NCI-H2171 treated with DMSO at 0.1 percent for 48 hours (cell line): ENCODE results near the gene CFAP46.
"Not testable (repeated sequence)": the region's sequence is repeated elsewhere in the genome, so short reads cannot be mapped to it uniquely, and the experiment has no call there.

Source experiments
- DNase-seq: peaks from one replicate; lab custom pipeline; 2025; lab: John Stamatoyannopoulos, UW

The CFAP46 gene

GRCh38 chr10:132806110-132806509 lies 136.3 kb downstream of the CFAP46 start:
- DNase-seq = no peak

DNA sequence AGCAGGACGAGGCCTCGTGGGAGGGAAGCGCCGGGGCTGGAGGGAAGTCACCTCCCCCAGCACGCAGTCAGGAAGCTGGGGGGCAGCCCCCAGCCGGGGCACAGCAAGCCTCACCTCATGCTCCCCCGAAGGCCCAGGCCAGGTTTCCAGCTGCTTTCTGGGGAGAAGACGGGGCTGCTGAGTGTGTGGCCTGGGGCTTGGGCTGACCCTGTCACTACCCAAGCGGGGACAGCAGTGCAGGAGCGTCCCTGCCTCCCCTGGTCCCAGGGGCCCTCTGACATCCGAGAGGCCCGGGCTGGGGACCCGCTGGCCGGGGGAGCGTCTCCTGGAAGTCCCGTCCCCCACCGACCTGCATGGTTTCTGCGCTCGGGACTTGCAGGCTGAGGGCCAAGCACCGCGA lies 136.8 kb downstream of the CFAP46 start:
- DNase-seq = no peak

DNA sequence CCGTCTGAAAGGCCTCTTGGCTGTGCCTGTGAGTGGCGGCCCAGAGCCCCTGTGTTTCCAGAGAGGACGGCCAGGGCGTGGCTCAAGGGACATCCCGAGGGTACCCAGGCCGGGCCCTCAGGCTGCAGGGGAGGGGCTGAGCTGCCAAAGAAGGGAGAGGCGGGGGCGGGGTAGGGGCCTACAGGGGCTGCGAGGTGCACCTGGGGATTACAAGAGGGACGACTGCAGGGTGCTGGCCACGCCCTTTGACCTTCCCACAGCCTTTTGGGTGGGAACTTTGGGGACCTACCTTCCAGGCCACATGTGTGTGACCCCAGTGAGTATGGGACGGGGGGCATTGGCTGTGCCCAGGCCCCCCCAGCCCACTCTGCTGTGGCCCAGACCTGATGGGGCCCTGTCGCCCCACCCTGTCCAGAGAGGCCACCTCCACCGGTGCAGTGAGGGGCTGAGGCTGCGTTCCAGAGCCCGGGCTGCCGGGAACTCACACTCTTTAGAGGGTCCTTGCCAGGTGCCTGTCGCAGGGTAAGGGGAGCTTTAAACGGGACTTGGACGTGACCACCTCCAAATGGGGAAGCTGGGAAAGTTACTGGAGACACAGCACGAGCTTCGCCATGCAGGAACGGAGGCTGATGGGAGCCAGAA lies 137.5 kb downstream of the CFAP46 start:
- DNase-seq = no peak

GRCh38 chr10:132804287-132804686 lies 138.1 kb downstream of the CFAP46 start:
- DNase-seq = no peak

GRCh38 chr10:132803416-132804210 lies 138.8 kb downstream of the CFAP46 start:
- DNase-seq = no peak

- no peak for DNase-seq
Observed at GRCh38 chr10:132802694-132803320, 139.6 kb downstream of the CFAP46 start.

DNA sequence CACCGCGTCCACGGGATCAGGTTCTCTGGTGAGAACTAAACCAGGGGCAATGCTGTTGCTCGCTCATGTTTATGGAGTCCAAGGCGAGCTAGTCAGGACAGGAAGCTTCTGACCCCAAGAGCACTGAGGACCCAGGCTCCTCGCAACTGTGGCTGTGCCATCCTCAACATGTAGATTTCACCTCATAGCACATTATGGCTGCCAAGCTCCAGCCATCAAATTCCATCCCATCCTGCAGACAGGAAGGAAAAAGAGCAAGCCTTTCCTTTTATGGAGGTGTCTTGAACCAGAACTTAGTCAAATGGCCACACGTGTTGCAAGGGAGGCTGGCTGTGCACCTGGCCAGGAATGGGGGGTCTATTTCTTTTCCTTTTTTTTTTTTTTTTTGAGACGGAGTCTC lies 140.3 kb downstream of the CFAP46 start:
- DNase-seq = no peak

DNA sequence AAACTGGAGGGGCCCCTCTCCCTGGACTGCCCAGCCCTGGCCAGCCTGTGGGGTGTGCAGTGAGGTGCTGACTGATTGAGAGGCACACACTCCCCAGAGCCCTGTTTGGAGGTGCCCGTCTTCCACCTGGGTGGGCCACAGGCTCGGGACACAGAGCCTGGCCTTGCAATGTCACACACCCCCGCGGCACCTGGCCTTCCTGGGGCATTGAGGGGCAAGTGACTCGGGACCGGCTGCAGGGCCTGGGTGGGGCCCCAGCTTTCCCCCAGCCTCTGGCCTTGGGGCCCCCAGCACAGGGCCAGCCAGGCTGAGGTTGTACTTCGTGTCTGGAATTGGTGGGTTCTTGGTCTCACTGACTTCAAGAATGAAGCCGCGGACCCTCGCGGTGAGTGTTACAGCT lies 142.5 kb downstream of the CFAP46 start:
- no peak for DNase-seq

DNA sequence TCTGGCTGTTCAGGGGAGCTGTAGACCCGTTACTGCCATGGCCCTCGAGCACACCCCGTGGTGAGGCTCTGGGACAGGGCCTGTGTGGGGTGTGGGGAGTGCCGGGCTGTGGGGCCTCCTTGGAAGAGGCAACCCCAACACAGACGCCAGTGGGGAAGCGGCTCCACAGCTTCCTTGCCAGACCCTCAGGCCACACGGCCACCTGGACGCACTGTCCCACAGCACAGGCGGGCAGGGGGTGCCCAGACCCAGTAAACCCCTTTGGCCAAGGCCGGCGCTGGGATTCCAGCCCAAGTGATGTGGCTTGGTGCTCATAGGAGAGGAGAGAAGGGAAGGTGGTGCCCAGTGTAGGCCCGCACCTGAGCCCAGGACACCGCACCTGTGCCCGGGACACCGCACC lies 143.5 kb downstream of the CFAP46 start:
- DNase-seq = no peak

DNA sequence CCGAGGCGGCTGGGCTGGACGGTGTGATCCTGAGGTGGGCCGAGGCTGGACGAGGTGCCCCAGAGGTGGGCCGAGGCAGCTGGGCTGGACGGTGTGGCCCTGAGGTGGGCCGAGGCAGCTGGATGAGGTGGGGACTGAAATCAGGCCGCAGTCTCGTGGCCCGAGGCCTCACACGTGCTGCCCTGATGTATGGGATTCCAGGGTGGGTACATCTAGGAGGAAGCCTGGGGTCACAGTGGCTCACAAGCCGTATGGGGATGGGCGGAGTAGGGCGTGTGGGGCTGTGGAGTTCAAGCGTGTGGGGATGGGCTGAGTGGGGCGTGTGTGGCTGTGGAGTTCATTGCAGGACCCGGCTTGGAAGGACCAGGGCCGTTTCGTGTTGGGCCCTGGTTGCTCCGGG lies 144.0 kb downstream of the CFAP46 start:
- DNase-seq = no peak

- DNase-seq = not testable (repeated sequence)
Observed at GRCh38 chr10:132797986-132798385, 144.4 kb downstream of the CFAP46 start.

- no peak for DNase-seq
Observed at GRCh38 chr10:132796846-132797245, 145.5 kb downstream of the CFAP46 start.

DNA sequence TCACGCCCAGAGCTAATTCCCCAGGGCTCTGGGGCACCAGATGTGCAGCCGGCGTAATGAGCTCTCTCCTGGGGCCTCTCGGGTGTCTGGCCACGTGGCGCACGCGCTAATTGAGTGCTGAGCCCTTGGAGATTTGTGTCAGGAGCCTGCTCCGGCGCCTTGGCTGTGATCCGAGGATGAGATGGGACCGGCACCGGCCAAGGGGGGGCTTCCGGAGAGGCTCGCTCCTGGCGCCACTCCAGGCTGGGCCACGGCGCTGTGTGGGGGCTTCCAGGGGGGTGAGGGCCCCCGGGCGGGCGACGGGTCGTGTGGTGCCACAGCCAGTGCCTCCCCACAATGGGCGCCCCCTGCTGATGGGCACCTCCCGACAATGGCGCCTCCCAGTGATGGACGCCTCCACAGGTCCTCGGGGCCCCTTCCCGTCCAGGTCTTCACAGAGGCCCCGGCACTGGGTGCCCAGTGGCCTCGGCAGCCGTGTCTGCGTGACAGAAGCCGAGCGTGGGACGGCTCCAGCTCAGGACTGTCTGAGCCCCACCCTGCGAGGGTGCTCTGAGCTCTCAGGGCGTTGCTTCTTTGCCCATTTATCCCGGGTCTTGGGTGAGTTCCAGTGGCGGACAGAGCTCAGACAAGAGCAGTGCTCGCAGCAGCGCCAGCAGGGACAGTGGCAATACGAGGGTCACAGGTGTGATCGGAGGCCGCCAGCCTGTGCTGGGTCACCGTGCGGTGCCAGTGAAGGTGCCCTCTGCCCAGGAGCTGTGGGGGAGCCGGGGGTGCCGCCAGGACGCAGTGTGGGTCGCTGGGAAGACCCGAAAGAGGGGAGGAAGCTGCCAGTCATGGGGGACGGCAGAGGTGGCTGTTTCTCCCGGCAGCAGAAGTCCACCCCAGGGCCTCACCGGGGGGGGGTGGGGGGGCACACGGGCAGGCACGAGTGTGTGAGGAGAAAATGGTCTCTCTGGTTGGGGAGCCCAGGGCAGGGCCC lies 148.2 kb downstream of the CFAP46 start:
- DNase-seq = peak; percentile 88

DNA sequence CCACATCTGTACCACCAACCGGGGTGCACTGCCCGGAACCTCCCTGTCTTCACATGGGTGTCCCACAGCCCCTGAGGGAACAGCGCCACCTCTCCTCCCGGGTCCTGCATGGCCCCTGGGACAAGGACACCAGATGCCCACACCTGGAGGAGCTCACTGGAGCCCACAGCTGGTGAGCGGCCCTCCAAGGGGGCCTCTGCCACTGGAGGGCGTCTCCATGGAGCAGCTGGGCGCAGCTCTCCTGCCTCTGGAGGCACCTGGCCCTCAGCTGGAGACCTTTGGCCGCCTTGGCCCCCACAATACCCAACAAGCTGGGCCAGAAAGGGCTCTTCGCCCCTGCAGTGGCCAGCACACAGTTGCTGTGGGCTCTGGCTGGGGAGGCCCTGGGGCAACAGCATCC lies 149.2 kb downstream of the CFAP46 start:
- DNase-seq = no peak

GRCh38 chr10:132792796-132793195 lies 149.6 kb downstream of the CFAP46 start:
- DNase-seq = peak; percentile 79

DNA sequence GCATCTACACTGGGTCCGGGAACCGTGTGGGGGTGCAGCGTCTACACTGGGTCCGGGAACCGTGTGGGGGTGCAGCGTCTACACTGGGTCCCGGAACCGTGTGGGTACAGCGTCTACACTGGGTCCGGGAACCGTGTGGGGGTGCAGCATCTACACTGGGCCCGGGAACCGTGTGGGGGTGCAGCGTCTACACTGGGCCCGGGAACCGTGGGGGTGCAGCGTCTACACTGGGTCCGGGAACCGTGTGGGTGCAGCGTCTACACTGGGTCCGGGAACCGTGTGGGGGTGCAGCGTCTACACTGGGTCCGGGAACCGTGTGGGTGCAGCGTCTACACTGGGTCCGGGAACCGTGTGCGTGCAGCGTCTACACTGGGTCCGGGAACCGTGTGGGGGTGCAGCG lies 150.3 kb downstream of the CFAP46 start:
- DNase-seq = not testable (repeated sequence)

DNA sequence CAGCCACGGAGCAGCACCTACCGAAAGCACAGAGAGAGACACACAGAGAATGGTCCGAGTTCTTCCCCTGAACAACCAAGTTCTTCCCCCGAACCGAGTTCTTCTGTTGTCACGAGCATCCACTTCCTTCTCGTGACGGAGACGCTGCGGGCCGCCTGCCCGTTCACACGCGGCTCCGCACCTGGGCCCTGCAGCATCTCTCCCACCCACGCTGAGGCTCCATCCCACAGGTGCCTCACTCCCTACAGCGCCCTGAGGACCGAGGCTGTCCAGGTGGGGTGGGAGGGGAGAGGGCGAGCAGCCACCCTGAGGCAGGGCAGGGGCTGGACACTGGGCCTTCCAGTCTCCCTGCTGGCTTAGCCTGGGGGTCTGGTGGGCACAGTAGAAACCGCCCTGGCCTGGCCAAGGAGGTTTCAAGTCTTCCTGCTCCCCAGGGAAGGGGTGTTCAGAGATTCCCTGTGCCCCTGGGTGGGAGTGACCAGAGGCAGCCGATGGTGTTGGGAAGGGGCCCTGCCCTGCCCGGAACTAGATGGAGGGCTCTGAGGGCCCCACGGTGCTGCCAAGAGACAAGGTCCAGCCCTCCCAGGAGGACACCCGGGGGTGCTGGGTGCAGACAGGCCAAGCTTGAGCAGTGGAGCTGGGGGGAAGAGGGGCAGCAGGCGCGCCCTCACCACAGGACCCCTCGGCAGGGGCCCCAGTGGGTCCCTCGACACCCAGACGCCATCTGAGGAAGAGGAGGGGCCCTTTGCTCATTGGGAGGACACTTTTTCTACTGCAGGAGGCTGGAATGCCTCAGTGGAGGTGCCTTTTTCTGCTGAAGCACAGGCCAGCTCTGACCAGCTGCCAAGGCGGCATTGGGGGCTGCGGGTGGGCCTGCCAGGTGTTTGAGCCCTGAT lies 151.2 kb downstream of the CFAP46 start:
- DNase-seq = no peak

DNA sequence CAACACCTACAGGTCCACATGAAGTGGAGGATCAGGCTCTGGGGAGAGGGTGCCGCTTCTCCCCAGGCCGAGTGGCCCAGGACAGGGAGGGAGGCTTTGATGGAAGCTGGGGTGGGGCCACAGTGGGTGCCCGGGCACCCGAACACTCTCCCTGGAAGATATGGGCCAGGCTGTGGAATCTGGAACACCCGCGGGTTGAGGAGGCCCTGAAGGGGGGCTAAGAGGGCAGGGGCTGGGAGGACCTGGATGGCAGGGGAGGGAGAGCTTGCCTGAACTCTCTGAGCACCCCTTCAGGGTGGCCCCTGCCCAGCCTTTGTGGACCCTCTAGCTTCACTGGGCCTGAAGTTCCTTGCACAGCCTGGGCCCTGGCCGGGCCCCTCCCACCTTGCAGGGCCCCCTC lies 151.9 kb downstream of the CFAP46 start:
- no peak for DNase-seq

GRCh38 chr10:132789659-132790148 lies 152.7 kb downstream of the CFAP46 start:
- DNase-seq = no peak

GRCh38 chr10:132788831-132789219 lies 153.5 kb downstream of the CFAP46 start:
- DNase-seq = no peak
